IgD-negative memory B cell (primary cell): ENCODE results near the gene STXBP2. TPM values are rescaled to one million over a fixed set of nuclear protein-coding genes. Genes with fewer than 3 reads are reported as not detected.
A peak's percentile ranks its signal among the peaks of the same experiment; 100 is the strongest.

Experiments
- H3K27ac Mint-ChIP-seq, 3 donors: one replicate each; pipeline ENCODE4 v1.8.0; 2020 to 2022; ENCODE audit warnings: mild to moderate bottlenecking in 3 of 3, mixed read lengths in 3 of 3, moderate library complexity in 1 of 3
- H3K27me3 Mint-ChIP-seq: one replicate; pipeline ENCODE4 v1.8.0; 2021; ENCODE audit warnings: mixed read lengths
- H3K36me3 Mint-ChIP-seq: one replicate; pipeline ENCODE4 v1.8.0; 2020; ENCODE audit warnings: mild to moderate bottlenecking, mixed read lengths
- H3K4me1 Mint-ChIP-seq, 3 donors: one replicate each; pipeline ENCODE4 v1.8.0; 2020 to 2022; ENCODE audit warnings: mixed read lengths in 3 of 3, mild to moderate bottlenecking in 1 of 3
- H3K4me3 Mint-ChIP-seq, 4 donors: one replicate each; pipeline ENCODE4 v1.8.0; 2020 to 2022; ENCODE audit warnings: mild to moderate bottlenecking in 4 of 4, mixed read lengths in 4 of 4, moderate library complexity in 3 of 4
- H3K9me3 Mint-ChIP-seq, 3 donors: one replicate each; pipeline ENCODE4 v1.8.0; 2020 to 2021; ENCODE audit warnings: mixed read lengths in 3 of 3, mild to moderate bottlenecking in 1 of 3
- polyA plus RNA-seq: library from polyadenylated mRNA; unstranded; fragments of 300-500 nt; fragmentation: Illumina TruSeq; gene quantifications from one replicate; pipeline ENCODE4 v1.2.3, GENCODE V29; 2021

Gene STXBP2
- polyA plus RNA-seq, 1 donor from 2014 or later = 70.2 TPM

DNA sequence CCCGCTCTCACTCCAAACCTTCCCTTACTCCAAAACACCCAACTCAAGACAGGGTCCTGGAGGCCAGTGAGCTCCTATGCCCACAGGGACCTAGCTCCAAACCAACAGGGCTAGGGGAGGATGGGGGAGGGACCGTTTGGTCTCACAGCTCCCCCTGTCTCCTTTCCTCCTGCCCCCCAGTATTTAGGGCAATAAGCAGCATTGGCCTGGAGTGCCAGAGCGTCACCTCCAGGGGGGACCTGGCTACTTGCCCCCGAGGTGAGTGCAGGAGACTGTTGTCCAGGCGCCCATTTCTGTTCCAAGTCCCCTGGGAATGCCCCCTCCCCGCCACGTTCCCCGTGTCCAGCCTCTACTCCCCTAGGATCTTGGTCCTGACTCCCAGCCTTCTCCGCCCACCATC lies 32.7 kb downstream of the STXBP2 start:
- Mint-ChIP-seq H3K27ac (no peak overlapping the region), H3K27me3 (peaks cover 33% of the 10 kb centered on the region), H3K4me1 (peaks cover 6 to 9% (median 8%) of the 10 kb centered on the region in 3 donors), H3K36me3 (no peaks in the 10 kb centered on the region), H3K4me3 (peak overlapping the region in 1 of 4 donors; percentile 27), H3K9me3 (peaks cover 0 to 6% (median 0%) of the 10 kb centered on the region in 3 donors)

DNA sequence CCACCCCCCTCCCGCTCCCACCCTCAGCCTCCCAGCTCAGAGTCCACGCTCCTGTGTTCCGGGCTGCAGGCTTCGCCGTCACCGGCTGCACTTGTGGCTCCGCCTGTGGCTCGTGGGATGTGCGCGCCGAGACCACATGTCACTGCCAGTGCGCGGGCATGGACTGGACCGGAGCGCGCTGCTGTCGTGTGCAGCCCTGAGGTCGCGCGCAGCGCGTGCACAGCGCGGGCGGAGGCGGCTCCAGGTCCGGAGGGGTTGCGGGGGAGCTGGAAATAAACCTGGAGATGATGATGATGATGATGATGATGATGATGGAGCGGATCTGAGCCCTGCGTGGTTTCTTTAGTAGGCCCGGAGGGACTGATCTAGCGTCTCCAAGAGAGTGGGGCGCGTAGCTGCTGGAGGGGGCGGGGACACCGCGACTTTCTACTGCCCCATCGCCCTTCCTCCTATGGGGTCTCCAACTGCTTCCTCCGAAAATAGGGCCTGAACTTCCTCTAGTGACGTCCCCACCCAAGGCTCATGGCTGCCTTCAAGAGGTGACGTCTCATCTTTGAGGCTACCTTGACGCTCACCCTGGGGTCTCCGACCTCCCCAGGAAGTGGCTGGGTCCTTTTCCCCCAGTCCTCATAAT lies 33.4 kb downstream of the STXBP2 start:
- Mint-ChIP-seq H3K27ac (no peak overlapping the region), H3K36me3 (no peaks in the 10 kb centered on the region), H3K4me3 (peak overlapping the region; percentile 29 to 81 (median 60)), H3K9me3 (peaks cover 0 to 6% (median 0%) of the 10 kb centered on the region in 3 donors), H3K27me3 (peaks cover 33% of the 10 kb centered on the region), H3K4me1 (peaks cover 6 to 9% (median 8%) of the 10 kb centered on the region in 3 donors)

DNA sequence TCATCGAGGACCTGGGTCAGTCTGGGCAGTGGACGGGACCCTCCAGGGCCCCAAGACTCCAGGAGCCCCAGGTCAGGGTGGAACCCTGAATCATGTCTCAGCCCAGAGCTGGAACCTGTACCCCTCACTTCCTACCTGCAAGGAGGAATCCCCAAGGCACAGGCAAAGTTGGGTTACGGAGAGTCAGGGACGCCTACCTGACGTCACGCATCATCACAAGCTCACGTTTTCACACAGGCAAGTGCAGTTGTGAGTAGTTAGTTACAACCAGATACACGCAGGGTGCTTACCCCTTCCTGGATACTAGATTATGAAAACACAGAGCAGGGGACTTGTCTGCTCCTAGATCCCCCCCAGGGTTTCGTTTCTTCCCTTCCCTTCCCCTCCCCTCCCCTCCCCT lies 33.9 kb downstream of the STXBP2 start:
- Mint-ChIP-seq H3K4me3 (peak overlapping the region; percentile 29 to 81 (median 60)), H3K9me3 (peaks cover 0 to 6% (median 0%) of the 10 kb centered on the region in 3 donors), H3K36me3 (no peaks in the 10 kb centered on the region), H3K27ac (no peak overlapping the region), H3K4me1 (peaks cover 7 to 11% (median 8%) of the 10 kb centered on the region in 3 donors), H3K27me3 (peaks cover 34% of the 10 kb centered on the region)

DNA sequence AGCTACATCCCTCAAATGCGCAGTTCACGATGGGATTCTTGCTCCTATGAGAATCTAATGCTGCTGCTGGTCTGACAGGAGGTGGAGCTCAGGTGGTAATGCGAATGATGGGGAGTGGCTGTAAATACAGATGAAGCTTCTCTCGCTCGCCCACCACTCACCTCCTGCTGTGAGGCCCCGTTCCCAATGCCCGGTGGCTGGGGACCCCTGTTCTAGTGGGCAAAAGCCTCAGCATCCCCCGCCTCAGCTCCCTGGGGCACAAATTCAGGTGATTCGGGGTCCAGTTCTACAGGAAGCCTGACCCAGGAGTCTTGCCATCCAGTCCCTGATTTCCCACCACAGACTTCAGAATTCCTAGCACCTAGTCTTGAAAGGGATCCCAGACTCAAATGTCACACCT lies 35.6 kb downstream of the STXBP2 start:
- Mint-ChIP-seq H3K4me1 (peaks cover 15 to 20% (median 20%) of the 10 kb centered on the region in 3 donors), H3K27me3 (peaks cover 44% of the 10 kb centered on the region), H3K36me3 (no peaks in the 10 kb centered on the region), H3K27ac (no peak overlapping the region), H3K4me3 (no peak overlapping the region), H3K9me3 (peaks cover 0 to 4% (median 0%) of the 10 kb centered on the region in 3 donors)

DNA sequence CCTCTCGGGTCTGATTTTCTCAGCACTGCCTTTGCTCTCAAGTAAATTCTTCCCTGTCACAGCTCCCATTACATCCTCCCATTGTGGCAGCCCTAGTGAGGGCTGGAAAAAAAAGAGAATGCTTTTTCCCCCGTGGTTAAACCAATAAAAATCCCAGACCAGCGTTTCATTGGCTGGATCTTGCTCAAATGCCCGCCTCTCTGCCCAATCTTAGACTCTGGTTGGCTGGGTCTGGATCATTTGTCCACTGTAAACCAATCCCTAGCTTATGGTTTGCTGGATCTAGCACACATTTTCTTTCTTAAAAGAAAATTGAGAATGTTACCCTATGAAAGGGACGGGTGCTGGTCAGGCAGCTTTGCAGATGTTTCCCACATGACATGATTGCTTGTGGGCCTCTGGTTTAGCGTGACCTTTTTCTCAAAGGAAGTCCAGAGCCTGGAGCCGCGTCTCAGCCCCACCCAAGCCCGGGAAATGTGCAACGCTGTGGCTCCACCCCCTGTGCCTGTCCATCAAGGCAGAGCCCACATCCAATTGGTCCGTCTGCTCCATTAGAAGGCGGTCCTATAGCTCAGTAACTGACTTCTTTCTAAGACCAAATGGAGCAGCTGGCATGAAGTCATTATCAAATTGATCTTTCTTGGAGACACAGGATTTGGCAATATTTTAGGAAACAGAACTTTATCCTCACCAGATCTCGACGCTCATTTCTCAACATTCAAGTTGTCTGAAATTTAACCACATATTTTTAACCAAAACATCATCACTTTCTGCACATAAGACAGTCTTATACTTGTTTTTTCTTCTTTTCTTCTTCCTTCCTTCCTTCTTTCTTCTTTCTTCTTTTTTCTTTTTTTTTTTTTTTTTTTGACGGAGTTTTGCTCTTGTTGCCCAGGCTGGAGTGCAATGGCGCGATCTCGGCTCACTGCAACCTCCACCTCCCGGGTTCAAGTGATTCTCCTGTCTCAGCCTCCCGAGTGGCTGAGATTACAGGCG lies 37.4 kb downstream of the STXBP2 start:
- Mint-ChIP-seq H3K36me3 (no peaks in the 10 kb centered on the region), H3K4me3 (no peak overlapping the region), H3K27ac (no peak overlapping the region), H3K27me3 (peaks cover 50% of the 10 kb centered on the region), H3K4me1 (peaks cover 15 to 26% (median 25%) of the 10 kb centered on the region in 3 donors), H3K9me3 (peaks cover 0 to 4% (median 0%) of the 10 kb centered on the region in 3 donors)

GRCh38 chr19:7676376-7676775 lies 39.5 kb downstream of the STXBP2 start:
- Mint-ChIP-seq H3K4me1 (peaks cover 15 to 29% (median 27%) of the 10 kb centered on the region in 3 donors), H3K4me3 (peak overlapping the region; percentile 22 to 88 (median 56)), H3K36me3 (no peaks in the 10 kb centered on the region), H3K9me3 (peaks cover 0 to 4% (median 0%) of the 10 kb centered on the region in 3 donors), H3K27ac (peak overlapping the region in 2 of 3 donors; percentile 69 to 88), H3K27me3 (peaks cover 37% of the 10 kb centered on the region)

DNA sequence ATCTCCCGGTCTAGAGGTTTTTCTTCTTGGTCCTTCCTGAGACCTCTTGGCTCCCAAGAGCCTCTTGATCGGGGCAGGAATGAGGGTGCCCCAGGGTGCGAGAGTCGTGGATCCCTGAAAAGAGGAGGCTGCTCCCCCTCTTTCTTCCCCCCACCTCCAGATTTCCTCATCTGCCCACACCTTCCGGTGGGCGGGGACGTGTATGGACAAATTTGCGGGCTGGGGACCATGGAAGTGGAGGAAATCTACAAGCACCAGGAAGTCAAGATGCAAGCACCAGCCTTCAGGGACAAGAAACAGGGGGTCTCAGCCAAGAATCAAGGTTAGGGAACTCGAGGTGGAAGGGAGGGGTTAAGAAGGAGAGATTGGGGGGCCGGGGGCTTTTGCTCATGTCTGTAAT lies 39.9 kb downstream of the STXBP2 start, which contains the start of gene MCEMP1:
MCEMP1 (plus strand) TSS at position 237 of the 400 bp plus-strand sequence; CDS start at position 268, 31 bp downstream.
- Mint-ChIP-seq H3K27ac (peak within 1 kb of the TSS in 2 of 3 donors; percentile 69 to 88), H3K4me3 (peak within 1 kb of the TSS; percentile 22 to 88 (median 67)), H3K4me1 (peaks cover 15 to 32% (median 31%) of the 10 kb centered on the region in 3 donors)

GRCh38 chr19:7677669-7678311 lies 40.9 kb downstream of the STXBP2 start:
- Mint-ChIP-seq H3K4me1 (peaks cover 15 to 32% (median 32%) of the 10 kb centered on the region in 3 donors), H3K9me3 (peaks cover 0 to 2% (median 0%) of the 10 kb centered on the region in 3 donors), H3K4me3 (peak overlapping the region in 3 of 4 donors; percentile 31 to 82 (median 52)), H3K27ac (peak overlapping the region in 1 of 3 donors; percentile 22), H3K36me3 (peaks cover 6% of the 10 kb centered on the region), H3K27me3 (peaks cover 25% of the 10 kb centered on the region)

More for the DNA sequence above, 39.9 kb downstream of the STXBP2 start, which contains the start of gene MCEMP1:
- H3K9me3 Mint-ChIP-seq = peaks cover 0 to 3% (median 0%) of the 10 kb centered on the region in 3 donors
- H3K27me3 Mint-ChIP-seq = peaks cover 32% of the 10 kb centered on the region
- H3K36me3 Mint-ChIP-seq = peaks cover 3% of the 10 kb centered on the region

DNA sequence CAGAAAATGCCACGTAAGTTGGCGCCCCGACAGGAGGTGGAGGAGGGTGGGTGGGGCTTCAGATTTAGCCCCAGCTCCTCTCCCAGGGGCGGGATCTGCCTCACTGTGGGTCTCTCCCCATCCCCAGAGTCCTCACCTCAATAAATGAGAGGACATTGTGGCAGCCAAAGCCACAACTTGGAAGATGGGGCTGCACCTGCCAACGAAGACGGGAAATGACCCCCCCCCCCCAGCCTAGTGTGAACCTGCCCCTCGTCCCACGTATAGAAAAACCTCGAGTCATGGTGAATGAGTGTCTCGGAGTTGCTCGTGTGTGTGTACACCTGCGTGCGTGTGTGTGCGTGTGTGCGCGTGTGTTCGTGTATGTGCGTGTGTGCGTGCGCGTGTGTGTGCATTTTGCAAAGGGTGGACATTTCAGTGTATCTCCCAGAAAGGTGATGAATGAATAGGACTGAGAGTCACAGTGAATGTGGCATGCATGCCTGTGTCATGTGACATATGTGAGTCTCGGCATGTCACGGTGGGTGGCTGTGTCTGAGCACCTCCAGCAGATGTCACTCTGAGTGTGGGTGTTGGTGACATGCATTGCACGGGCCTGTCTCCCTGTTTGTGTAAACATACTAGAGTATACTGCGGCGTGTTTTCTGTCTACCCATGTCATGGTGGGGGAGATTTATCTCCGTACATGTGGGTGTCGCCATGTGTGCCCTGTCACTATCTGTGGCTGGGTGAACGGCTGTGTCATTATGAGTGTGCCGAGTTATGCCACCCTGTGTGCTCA lies 42.3 kb downstream of the STXBP2 start:
- Mint-ChIP-seq H3K36me3 (peaks cover 6% of the 10 kb centered on the region), H3K27me3 (peaks cover 22% of the 10 kb centered on the region), H3K4me3 (peak overlapping the region; percentile 37 to 86 (median 79)), H3K27ac (peak overlapping the region; percentile 65 to 94 (median 84)), H3K9me3 (peaks cover 0 to 2% (median 0%) of the 10 kb centered on the region in 3 donors), H3K4me1 (peaks cover 13 to 32% (median 32%) of the 10 kb centered on the region in 3 donors)

- Mint-ChIP-seq H3K4me1 (peaks cover 9 to 32% (median 30%) of the 10 kb centered on the region in 3 donors), H3K27me3 (peaks cover 22% of the 10 kb centered on the region), H3K27ac (peak overlapping the region; percentile 65 to 94 (median 84)), H3K4me3 (peak overlapping the region; percentile 37 to 86 (median 79)), H3K36me3 (peaks cover 6% of the 10 kb centered on the region), H3K9me3 (no peaks in the 10 kb centered on the region)
Measured at GRCh38 chr19:7679771-7680605, 43.1 kb downstream of the STXBP2 start.

GRCh38 chr19:7680606-7681339 lies 43.9 kb downstream of the STXBP2 start, which contains the start of gene TRAPPC5:
Gene TRAPPC5 (plus strand): TSS chr19:7680833. CDS start chr19:7682254, 1,421 bp downstream.
- Mint-ChIP-seq H3K27me3 (peaks cover 20% of the 10 kb centered on the region), H3K4me3 (peak within 1 kb of the TSS; percentile 71 to 96 (median 89)), H3K27ac (peak within 1 kb of the TSS; percentile 81 to 94 (median 84)), H3K9me3 (no peaks in the 10 kb centered on the region), H3K4me1 (peaks cover 8 to 35% (median 34%) of the 10 kb centered on the region in 3 donors), H3K36me3 (peaks cover 8% of the 10 kb centered on the region)
